ENCODE results near the gene BAZ2A. TPM values are rescaled to one million over a fixed set of nuclear protein-coding genes. Genes with fewer than 3 reads are reported as not detected.

Gene BAZ2A
- polyA plus RNA-seq, 1 of the 3 experiments (the other 2 are of a cell fraction): 32.4 TPM

DNA sequence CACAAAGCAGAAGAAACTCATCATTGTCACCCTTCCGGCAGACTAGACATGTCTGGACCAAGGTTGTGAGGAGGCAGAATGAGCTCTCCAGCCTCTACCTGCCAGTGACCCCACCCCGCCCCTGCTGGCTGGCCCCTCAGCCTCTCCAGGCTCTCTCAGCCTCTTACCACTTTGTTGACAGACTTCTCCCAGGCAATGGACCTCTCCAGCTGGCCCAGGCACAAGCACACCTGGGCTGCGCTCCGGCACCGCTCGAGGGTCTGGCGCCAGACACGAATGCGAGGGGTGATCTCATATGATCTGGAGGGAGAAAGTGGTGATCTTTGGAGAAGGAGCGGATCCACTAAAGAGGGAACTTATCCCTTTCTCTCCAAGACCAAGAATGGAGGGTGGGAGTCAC lies 30.3 kb downstream of the BAZ2A start:
- ChIA-PET POLR2A (no interaction called here), CTCF (interaction anchor here (1.0 to 3.1 kb wide), 2 partner anchors 9 to 16 kb away, joined by 3 to 16 read pairs; no protein-coding TSS in a partner anchor)
- H3K79me2 ChIP-seq (ENCODE audit: insufficient read depth): no peaks in the 10 kb centered on the region
- H3F3A ChIP-seq (replicated peaks; ENCODE audit: insufficient read depth): peaks cover 33% of the 10 kb centered on the region
- H3K27me3 ChIP-seq (ENCODE audit: insufficient read depth): no peaks in the 10 kb centered on the region
- no peak overlapping the region for H3K9ac ChIP-seq
- H2AFZ ChIP-seq (ENCODE audit: low read depth): no peak overlapping the region
- H3K4me2 ChIP-seq: no peak overlapping the region
- H3K9me3 ChIP-seq: no peaks in the 10 kb centered on the region
- H3K9me2 ChIP-seq: no peaks in the 10 kb centered on the region
- WGBS (ENCODE audit: low lambda C conversion rate): 96% methylated on average over 10 of the region's 10 CpGs
- no peak overlapping the region for H3K27ac ChIP-seq (ENCODE audit: low read depth in 2 of 2, low read length in 1 of 2)
- peaks cover 32 to 90% of the 10 kb centered on the region in 2 experiments for H3K36me3 ChIP-seq (replicated peaks in 1 of 2; ENCODE audit: control insufficient read depth in 1 of 2, insufficient read depth in 2 of 2, low read length in 1 of 2)
- H3K4me3 ChIP-seq (ENCODE audit: low read depth in 2 of 2, low read length in 1 of 2): no peak overlapping the region
- no peaks in the 10 kb centered on the region for H4K20me1 ChIP-seq (ENCODE audit: insufficient read depth)
- H3K4me1 ChIP-seq (ENCODE audit: control insufficient read depth in 1 of 2, insufficient read depth in 2 of 2, low read depth in 1 of 2, low read length in 1 of 2): no peaks in the 10 kb centered on the region
- TF ChIP-seq USF1 (IDR thresholded peaks at IDR 0.05; ENCODE audit: borderline replicate concordance, low read depth): no peak
- TF ChIP-seq FOXM1 (IDR thresholded peaks at IDR 0.05; ENCODE audit: low read depth): no peak
- no peak for TF ChIP-seq RCOR1 (IDR thresholded peaks at IDR 0.05; ENCODE audit: low read length)
- TF ChIP-seq CHD2 (IDR thresholded peaks at IDR 0.05; ENCODE audit: low read length, partially characterized antibody): no peak
- no peak for TF ChIP-seq IRF3 (IDR thresholded peaks at IDR 0.05; ENCODE audit: low read depth, low read length)
- TF ChIP-seq EZH2phosphoT487 (IDR thresholded peaks at IDR 0.05; ENCODE audit: borderline replicate concordance, low read depth): no peak
- TF ChIP-seq RFX5 (IDR thresholded peaks at IDR 0.05; ENCODE audit: low read length): no peak
- no peak for TF ChIP-seq MXI1 (IDR thresholded peaks at IDR 0.05; ENCODE audit: low read depth, low read length)
- TF ChIP-seq, protein P1, sequence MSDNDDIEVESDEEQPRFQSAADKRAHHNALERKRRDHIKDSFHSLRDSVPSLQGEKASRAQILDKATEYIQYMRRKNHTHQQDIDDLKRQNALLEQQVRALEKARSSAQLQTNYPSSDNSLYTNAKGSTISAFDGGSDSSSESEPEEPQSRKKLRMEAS (IDR thresholded peaks at IDR 0.05; ENCODE audit: low read depth): no peak
- no peak for TF ChIP-seq YY1 (IDR thresholded peaks at IDR 0.05; ENCODE audit: low read depth)
- TF ChIP-seq NRF1 (IDR thresholded peaks at IDR 0.05; ENCODE audit: low read depth, low read length): no peak
- no peak for TF ChIP-seq SIN3A (IDR thresholded peaks at IDR 0.05; ENCODE audit: borderline replicate concordance, low read depth, low read length)
- TF ChIP-seq FOSL2 (IDR thresholded peaks at IDR 0.05; ENCODE audit: borderline replicate concordance, low read depth): no peak
- no peak for TF ChIP-seq RXRA (IDR thresholded peaks at IDR 0.05; ENCODE audit: borderline replicate concordance, low read depth)
- TF ChIP-seq REST (IDR thresholded peaks at IDR 0.05; ENCODE audit: low read depth, low read length): no peak
- no peak for TF ChIP-seq EP300 (IDR thresholded peaks at IDR 0.05; ENCODE audit: borderline replicate concordance in 1 of 2, low read depth in 1 of 2, low read length in 1 of 2)
- no peak for DNase-seq
